Fibroblast of lung (primary cell): ENCODE measurements around the gene DGKQ. TPM values are rescaled to one million over a fixed set of nuclear protein-coding genes. Genes with fewer than 3 reads are reported as not detected.

ENCODE experiments used
- DNase-seq, 2 donors: peaks; one replicate each; pipeline versions ENCODE4 v3.0.0 to v3.0.0-alpha.2; 2010; ENCODE audit warnings: low read depth in 2 of 2
- H2AFZ ChIP-seq: 2 replicates; pipeline ENCODE4 v1.5.1; 2012; ENCODE audit warnings: low read length, control low read depth, inconsistent platforms
- H3K27ac ChIP-seq: 2 replicates; pipeline ENCODE4 v1.5.1; 2011; ENCODE audit warnings: low read length, control low read depth; ENCODE audit not compliant: insufficient read depth
- H3K27me3 ChIP-seq: 2 replicates; pipeline ENCODE4 v1.5.1; 2011; ENCODE audit warnings: mild to moderate bottlenecking, low read length; ENCODE audit not compliant: control insufficient read depth, insufficient read depth
- H3K36me3 ChIP-seq: 2 replicates; pipeline ENCODE4 v1.5.1; 2011; ENCODE audit warnings: low read length; ENCODE audit not compliant: control insufficient read depth, insufficient read depth
- H3K4me1 ChIP-seq: 2 replicates; pipeline ENCODE4 v1.5.1; 2011; ENCODE audit warnings: low read length; ENCODE audit not compliant: control insufficient read depth, insufficient read depth; ENCODE audit errors: extremely low read depth
- H3K4me2 ChIP-seq: 2 replicates; pipeline ENCODE4 v1.5.1; 2011; ENCODE audit warnings: low read length, control low read depth; ENCODE audit not compliant: insufficient read depth; ENCODE audit errors: extremely low read depth
- H3K4me3 ChIP-seq, 4 experiments: fragments of 200-600 bp in 1 of 4; sonication (generic) in 1 of 4; replicated peaks in 1 of 4; 2 replicates each; pipeline ENCODE4 v1.5.1; 2011 to 2016; ENCODE audit warnings: low read length in 4 of 4, low read depth in 3 of 4, mild to moderate bottlenecking in 3 of 4, control low read depth in 2 of 4, inconsistent platforms in 1 of 4, mixed read lengths in 1 of 4; ENCODE audit not compliant: insufficient read depth in 1 of 4; ENCODE audit errors: control extremely low read depth in 1 of 4
- H3K79me2 ChIP-seq: 2 replicates; pipeline ENCODE4 v1.5.1; 2012; ENCODE audit warnings: mild to moderate bottlenecking, low read length, inconsistent platforms; ENCODE audit not compliant: control insufficient read depth, insufficient read depth
- H3K9ac ChIP-seq: 2 replicates; pipeline ENCODE4 v1.5.1; 2011; ENCODE audit warnings: mild to moderate bottlenecking, low read length, control low read depth; ENCODE audit not compliant: insufficient read depth
- H3K9me3 ChIP-seq: 2 replicates; pipeline ENCODE4 v1.5.1; 2012; ENCODE audit warnings: low read depth, low read length; ENCODE audit not compliant: control insufficient read depth, insufficient read depth
- H4K20me1 ChIP-seq: 2 replicates; pipeline ENCODE4 v1.5.1; 2011; ENCODE audit warnings: low read length; ENCODE audit not compliant: control insufficient read depth, insufficient read depth; ENCODE audit errors: extremely low read depth
- EZH2 ChIP-seq: IDR thresholded peaks from 2 replicates; pipeline ENCODE4 v1.5.1; 2012; ENCODE audit warnings: low read length, control low read depth, mild to moderate bottlenecking; ENCODE audit errors: missing control alignments
- polyA plus RNA-seq, 2 donors: library from polyadenylated mRNA; depleted of rRNA in 1 of 2; stranded (reverse) in 1 of 2; unstranded in 1 of 2; fragments of >200 nt; gene quantifications; 2 replicates each; pipeline ENCODE4 v1.2.1, GENCODE V29; 2011 to 2012; ENCODE audit warnings: missing spikeins in 1 of 2
- total RNA-seq: library from RNA; depleted of rRNA; stranded (reverse); fragments of >200 nt; gene quantifications from 2 replicates; pipeline ENCODE4 v1.2.1, GENCODE V29; 2014
- TF ChIP-seq, protein P1 (sequence below), 2 donors: IDR thresholded peaks in 1 of 2; conservative IDR thresholded peaks in 1 of 2; 1 replicate in 1 of 2; 2 replicates in 1 of 2; pipeline ENCODE4 v1.5.1; 2011 to 2012; ENCODE audit warnings: low read length in 2 of 2, control low read depth in 1 of 2, inconsistent platforms in 1 of 2, low read depth in 1 of 2, mild to moderate bottlenecking in 1 of 2

DGKQ gene
- total and polyA plus RNA-seq, 2 donors (not counting 1 experiment from before 2014, with no cell fraction given), result 2.1 to 13.2 TPM

DNA sequence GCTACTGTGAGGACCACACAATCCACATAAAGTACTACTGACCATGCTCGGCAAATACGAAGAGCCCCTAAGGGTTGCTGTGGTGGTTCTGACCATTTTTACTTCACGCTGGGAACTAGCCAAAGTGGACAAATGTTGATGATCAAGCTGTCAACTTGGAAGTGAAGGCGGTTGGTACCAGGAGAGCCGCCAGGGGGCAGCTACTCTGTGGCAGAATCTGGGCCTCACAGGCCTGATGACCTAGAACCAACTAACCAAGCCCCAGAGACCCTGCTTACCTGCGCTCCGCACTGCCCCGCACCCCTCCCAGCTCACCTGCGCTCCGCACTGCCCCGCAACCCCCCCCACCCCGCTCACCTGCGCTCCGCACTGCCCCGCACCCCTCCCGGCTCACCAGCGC, 46.8 kb downstream of the DGKQ start:
- H3K79me2 ChIP-seq, result peaks cover 81% of the 10 kb centered on the region
- TF ChIP-seq, protein P1, sequence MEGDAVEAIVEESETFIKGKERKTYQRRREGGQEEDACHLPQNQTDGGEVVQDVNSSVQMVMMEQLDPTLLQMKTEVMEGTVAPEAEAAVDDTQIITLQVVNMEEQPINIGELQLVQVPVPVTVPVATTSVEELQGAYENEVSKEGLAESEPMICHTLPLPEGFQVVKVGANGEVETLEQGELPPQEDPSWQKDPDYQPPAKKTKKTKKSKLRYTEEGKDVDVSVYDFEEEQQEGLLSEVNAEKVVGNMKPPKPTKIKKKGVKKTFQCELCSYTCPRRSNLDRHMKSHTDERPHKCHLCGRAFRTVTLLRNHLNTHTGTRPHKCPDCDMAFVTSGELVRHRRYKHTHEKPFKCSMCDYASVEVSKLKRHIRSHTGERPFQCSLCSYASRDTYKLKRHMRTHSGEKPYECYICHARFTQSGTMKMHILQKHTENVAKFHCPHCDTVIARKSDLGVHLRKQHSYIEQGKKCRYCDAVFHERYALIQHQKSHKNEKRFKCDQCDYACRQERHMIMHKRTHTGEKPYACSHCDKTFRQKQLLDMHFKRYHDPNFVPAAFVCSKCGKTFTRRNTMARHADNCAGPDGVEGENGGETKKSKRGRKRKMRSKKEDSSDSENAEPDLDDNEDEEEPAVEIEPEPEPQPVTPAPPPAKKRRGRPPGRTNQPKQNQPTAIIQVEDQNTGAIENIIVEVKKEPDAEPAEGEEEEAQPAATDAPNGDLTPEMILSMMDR (conservative IDR thresholded peaks at IDR 0.05 in 1 of 2, IDR thresholded peaks at IDR 0.05 in 1 of 2; ENCODE audit: low read depth in 1 of 2, low read length in 2 of 2), result peak in 1 of 2 donors; percentile 52
- TF ChIP-seq EZH2, result no peak
- no peak overlapping the region for H3K9ac ChIP-seq
- no peak overlapping the region for H3K27ac ChIP-seq
- H3K27me3 ChIP-seq, result no peaks in the 10 kb centered on the region
- H2AFZ ChIP-seq, result no peak overlapping the region
- H3K4me1 ChIP-seq, result peaks cover 4% of the 10 kb centered on the region
- DNase-seq, result peak in 1 of 2 donors; percentile 12
- no peak overlapping the region for H3K4me3 ChIP-seq
- no peak overlapping the region for H3K4me2 ChIP-seq
- no peaks in the 10 kb centered on the region for H3K9me3 ChIP-seq
- peaks cover 2% of the 10 kb centered on the region for H4K20me1 ChIP-seq
- no peaks in the 10 kb centered on the region for H3K36me3 ChIP-seq

DNA sequence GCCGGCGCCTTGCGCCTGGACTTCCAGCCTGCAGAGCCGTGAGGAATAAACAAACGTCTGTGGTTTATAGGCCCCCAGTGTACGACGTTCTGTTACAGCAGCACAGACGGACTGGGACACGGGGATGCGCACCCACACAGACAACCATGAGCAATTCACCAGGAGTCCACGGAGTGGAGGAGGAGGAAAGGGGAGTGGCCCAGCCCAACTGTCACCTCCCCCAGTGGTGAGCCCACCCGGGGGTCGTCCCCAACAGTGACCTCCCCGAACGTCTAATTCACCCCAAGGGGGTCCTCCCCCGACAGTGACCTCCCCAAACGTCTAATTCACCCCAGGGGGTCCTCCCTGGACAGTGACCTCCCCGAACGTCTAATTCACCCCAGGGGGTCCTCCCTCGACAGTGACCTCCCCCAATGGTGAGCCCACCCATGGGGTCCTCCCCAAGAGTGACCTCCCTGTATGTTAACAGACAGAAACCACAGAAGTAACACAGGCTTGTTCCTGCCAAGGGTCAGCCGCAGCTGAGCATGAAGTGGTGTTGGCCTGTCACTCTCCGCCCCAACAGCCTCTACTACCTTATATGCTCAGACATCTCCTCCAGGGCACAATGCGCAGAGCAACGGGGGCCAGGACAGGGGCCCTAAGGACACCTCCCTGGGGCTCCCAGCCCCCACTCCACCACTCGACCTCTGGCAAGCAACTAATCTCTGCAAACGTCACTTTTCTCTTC, 47.4 kb downstream of the DGKQ start:
- no peaks in the 10 kb centered on the region for H3K27me3 ChIP-seq
- H3K9ac ChIP-seq, result no peak overlapping the region
- peaks cover 81% of the 10 kb centered on the region for H3K79me2 ChIP-seq
- no peak overlapping the region for H3K27ac ChIP-seq
- DNase-seq, result no peak
- no peak for TF ChIP-seq EZH2
- TF ChIP-seq, protein P1 (conservative IDR thresholded peaks at IDR 0.05 in 1 of 2, IDR thresholded peaks at IDR 0.05 in 1 of 2; ENCODE audit: low read depth in 1 of 2, low read length in 2 of 2), result no peak
- H3K36me3 ChIP-seq, result no peaks in the 10 kb centered on the region
- H4K20me1 ChIP-seq, result peaks cover 2% of the 10 kb centered on the region
- H2AFZ ChIP-seq, result no peak overlapping the region
- H3K4me2 ChIP-seq, result no peak overlapping the region
- no peaks in the 10 kb centered on the region for H3K9me3 ChIP-seq
- H3K4me3 ChIP-seq, result no peak overlapping the region
- H3K4me1 ChIP-seq, result peaks cover 4% of the 10 kb centered on the region

GRCh38 chr4:925171-925570, 48.2 kb downstream of the DGKQ start:
- H3K36me3 ChIP-seq, result no peaks in the 10 kb centered on the region
- peaks cover 78% of the 10 kb centered on the region for H3K79me2 ChIP-seq
- H3K4me2 ChIP-seq, result no peak overlapping the region
- no peak overlapping the region for H3K27ac ChIP-seq
- no peak for DNase-seq
- no peak overlapping the region for H2AFZ ChIP-seq
- H3K4me1 ChIP-seq, result peaks cover 1% of the 10 kb centered on the region
- H3K4me3 ChIP-seq, result no peak overlapping the region
- TF ChIP-seq, protein P1 (conservative IDR thresholded peaks at IDR 0.05 in 1 of 2, IDR thresholded peaks at IDR 0.05 in 1 of 2; ENCODE audit: low read depth in 1 of 2, low read length in 2 of 2), result no peak
- no peak for TF ChIP-seq EZH2
- H3K27me3 ChIP-seq, result no peaks in the 10 kb centered on the region
- no peaks in the 10 kb centered on the region for H3K9me3 ChIP-seq
- no peak overlapping the region for H3K9ac ChIP-seq
- H4K20me1 ChIP-seq, result peaks cover 2% of the 10 kb centered on the region
